Left ventricle myocardium inferior (tissue), 1 donor: ENCODE measurements around the gene CCDC121. TPM values are rescaled to one million over a fixed set of nuclear protein-coding genes. Genes with fewer than 3 reads are reported as not detected.

Experiments used
- DNase-seq: peaks from one replicate; pipeline ENCODE4 v3.0.0-alpha.2; 2020
- H3K27ac ChIP-seq: fragments of 200-600 bp; replicated peaks from 2 replicates; pipeline ENCODE4 v1.8.0; 2021
- H3K27me3 ChIP-seq: fragments of 200-600 bp; 2 replicates; pipeline ENCODE4 v1.8.0; 2021; ENCODE audit warnings: low read depth
- H3K36me3 ChIP-seq: fragments of 200-600 bp; 2 replicates; pipeline ENCODE4 v1.8.0; 2021
- H3K4me1 ChIP-seq: fragments of 200-600 bp; 2 replicates; pipeline ENCODE4 v1.8.0; 2021
- H3K4me3 ChIP-seq: fragments of 200-600 bp; 2 replicates; pipeline ENCODE4 v1.8.0; 2021; ENCODE audit warnings: mild to moderate bottlenecking, moderate library complexity
- H3K9me3 ChIP-seq: fragments of 200-600 bp; replicated peaks from 2 replicates; pipeline ENCODE4 v1.8.0; 2021
- CTCF ChIP-seq: fragments of 200-600 bp; IDR thresholded peaks from 2 replicates; pipeline ENCODE4 v1.8.0; 2021; ENCODE audit warnings: antibody characterized with exemption, mild to moderate bottlenecking, borderline replicate concordance
- intact Hi-C: fragments of 100-400 bp; cut with micrococcal nuclease; formaldehyde crosslinking; loops from one replicate; pipeline ENCODE4 v1.11.0; 2022
- total RNA-seq: library from RNA; stranded (reverse); fragmentation: NEBNext Ultra II Directional; extraction: Animal tissue kit (Norgen Biotek cat#: 25700); gene quantifications from one replicate; pipeline ENCODE4 v1.2.1, GENCODE V29; 2021
- donor health status: DM: no; HTN: yes; CAD: no; lungs with severe emphysema.

Gene CCDC121
- total RNA-seq, 1 donor from 2014 or later, result 6.8 TPM

- intact Hi-C loops, result no loop called here
- no peaks in the 10 kb centered on the region for H3K27me3 ChIP-seq
- H3K4me3 ChIP-seq, result no peak overlapping the region
- no peak for DNase-seq
- H3K9me3 ChIP-seq, result peaks cover 62% of the 10 kb centered on the region
- TF ChIP-seq CTCF, result no peak
- H3K27ac ChIP-seq, result no peak overlapping the region
- H3K4me1 ChIP-seq, result peaks cover 3% of the 10 kb centered on the region
- peaks cover 18% of the 10 kb centered on the region for H3K36me3 ChIP-seq
Observed at GRCh38 chr2:27593240-27593639, 35.6 kb downstream of the CCDC121 start.

GRCh38 chr2:27591745-27592144 lies 37.1 kb downstream of the CCDC121 start:
- H3K36me3 ChIP-seq, result peaks cover 18% of the 10 kb centered on the region
- no peaks in the 10 kb centered on the region for H3K4me1 ChIP-seq
- no peak overlapping the region for H3K27ac ChIP-seq
- H3K4me3 ChIP-seq, result no peak overlapping the region
- intact Hi-C loops, result no loop called here
- DNase-seq, result no peak
- no peaks in the 10 kb centered on the region for H3K27me3 ChIP-seq
- TF ChIP-seq CTCF, result no peak
- H3K9me3 ChIP-seq, result peaks cover 65% of the 10 kb centered on the region

GRCh38 chr2:27588308-27588707 lies 40.5 kb downstream of the CCDC121 start:
- intact Hi-C loops, result no loop called here
- Histone ChIP-seq H3K27me3 (no peaks in the 10 kb centered on the region), H3K4me3 (no peak overlapping the region), H3K27ac (no peak overlapping the region), H3K9me3 (peaks cover 40% of the 10 kb centered on the region), H3K36me3 (peaks cover 9% of the 10 kb centered on the region), H3K4me1 (peaks cover 20% of the 10 kb centered on the region)
- no peak for DNase-seq
- no peak for TF ChIP-seq CTCF

GRCh38 chr2:27587025-27587424 lies 41.8 kb downstream of the CCDC121 start:
- no peak overlapping the region for H3K27ac ChIP-seq
- H3K4me3 ChIP-seq, result no peak overlapping the region
- H3K27me3 ChIP-seq, result no peaks in the 10 kb centered on the region
- intact Hi-C loops, result no loop called here
- no peak for DNase-seq
- H3K9me3 ChIP-seq, result peaks cover 40% of the 10 kb centered on the region
- peaks cover 9% of the 10 kb centered on the region for H3K36me3 ChIP-seq
- TF ChIP-seq CTCF, result no peak
- H3K4me1 ChIP-seq, result peaks cover 30% of the 10 kb centered on the region

- intact Hi-C loops, result no loop called here
- Histone ChIP-seq H3K27ac (no peak overlapping the region), H3K36me3 (no peaks in the 10 kb centered on the region), H3K4me3 (peak overlapping the region; percentile 3), H3K4me1 (peaks cover 30% of the 10 kb centered on the region), H3K9me3 (peaks cover 24% of the 10 kb centered on the region), H3K27me3 (no peaks in the 10 kb centered on the region)
- no peak for TF ChIP-seq CTCF
- DNase-seq, result no peak
Observed at GRCh38 chr2:27584597-27584996, 44.2 kb downstream of the CCDC121 start.
